ENCODE results near the gene CAPNS1. TPM values are rescaled to one million over a fixed set of nuclear protein-coding genes. Genes with fewer than 3 reads are reported as not detected.

The CAPNS1 gene
- total and polyA plus RNA-seq, 9 of the 15 experiments (the other 6 are each of a cell fraction or from before 2014, with no cell fraction given): 77.9 to 576 (median 258) TPM

- intact Hi-C loops (cut with micrococcal nuclease): no loop called here
- POLR2A ChIA-PET: interaction anchor here (0.6 to 1.6 kb wide), 3 partner anchors 11 to 22 kb away, joined by 3 to 4 read pairs (median 3); no protein-coding TSS in a partner anchor
These were observed 10.0 kb downstream of the CAPNS1 start for GRCh38 chr19:36149673-36150406.

GRCh38 chr19:36150586-36150985 lies 10.7 kb downstream of the CAPNS1 start:
- FAIRE-seq (no peak), ATAC-seq (no peak), DNase-seq (ENCODE audit: extremely low read depth in 1 of 4, low spot score in 3 of 4) (no peak)
- H3K9me3 ChIP-seq (replicated peaks; ENCODE audit: control insufficient read depth, insufficient read depth, low read depth, low read length): no peaks in the 10 kb centered on the region
- H3K4me1 ChIP-seq (replicated peaks in 1 of 2; ENCODE audit: control insufficient read depth in 2 of 2, insufficient read depth in 2 of 2, low read length in 2 of 2): peaks cover 0 to 13% of the 10 kb centered on the region in 2 experiments; a peak in 2 of 5 replicates
- no peak overlapping the region for H3K27ac ChIP-seq (ENCODE audit: extremely low read depth, low read depth, low read length)
- ChIA-PET POLR2A (interaction anchor here (0.5 to 1.6 kb wide), 3 partner anchors 10 to 281 kb away, joined by 3 to 4 read pairs (median 4); no protein-coding TSS in a partner anchor), CTCF (ENCODE audit: low intra/inter-chr PET ratio) (no interaction called here)
- intact Hi-C loops (cut with micrococcal nuclease): no loop called here
- 93% methylated on average over 5 of the region's 5 CpGs for WGBS (ENCODE audit: insufficient coverage, low coverage, missing lambda C conversion rate)
- H3K9me1 ChIP-seq (ENCODE audit: control insufficient read depth, insufficient read depth, low read length): no peaks in the 10 kb centered on the region
- H3K27me3 ChIP-seq (ENCODE audit: control insufficient read depth in 2 of 2, insufficient read depth in 2 of 2, low read length in 2 of 2): no peaks in the 10 kb centered on the region
- H4K20me1 ChIP-seq (replicated peaks; ENCODE audit: control insufficient read depth, insufficient read depth, low read length): no peaks in the 10 kb centered on the region
- H3K4me3 ChIP-seq: no peak overlapping the region
- peaks cover 60% of the 10 kb centered on the region; the same call in 2 of the 3 replicates for H3K36me3 ChIP-seq (ENCODE audit: control insufficient read depth, insufficient read depth, low read length)
- no peak overlapping the region for H2AFZ ChIP-seq (ENCODE audit: low read depth, low read length)
- no peaks in the 10 kb centered on the region for H3K79me2 ChIP-seq (ENCODE audit: control insufficient read depth, insufficient read depth, low read length)
- no peak overlapping the region for H3K4me2 ChIP-seq (ENCODE audit: insufficient read depth, low read length)
- H3K9ac ChIP-seq (ENCODE audit: insufficient read depth in 1 of 2, low read depth in 2 of 2, low read length in 2 of 2): no peak overlapping the region
- BruUV-seq (replicated peaks): no TSS peak
- in situ Hi-C loops (cut with MboI): no loop called here
- TF ChIP-seq KLF6 (CRISPR knock-in tag; IDR thresholded peaks at IDR 0.05; ENCODE audit: borderline replicate concordance) (no peak), MLLT1 (IDR thresholded peaks at IDR 0.05) (no peak), STAT6 (CRISPR knock-in tag; IDR thresholded peaks at IDR 0.05) (no peak), POLR2AphosphoS2 (IDR thresholded peaks at IDR 0.05; ENCODE audit: low read length) (no peak), ETV1 (tag; conservative IDR thresholded peaks at IDR 0.05; ENCODE audit: low read depth) (no peak)

More at GRCh38 chr19:36149673-36150406, 10.0 kb downstream of the CAPNS1 start:
- Histone ChIP-seq H2AFZ (ENCODE audit: low read depth, low read length) (no peak overlapping the region), H3K27me3 (ENCODE audit: control insufficient read depth in 2 of 2, insufficient read depth in 2 of 2, low read length in 2 of 2) (no peaks in the 10 kb centered on the region), H3K4me1 (replicated peaks in 1 of 2; ENCODE audit: control insufficient read depth in 2 of 2, insufficient read depth in 2 of 2, low read length in 2 of 2) (peaks cover 0 to 13% of the 10 kb centered on the region in 2 experiments; a peak in 2 of 5 replicates), H3K9me1 (ENCODE audit: control insufficient read depth, insufficient read depth, low read length) (no peaks in the 10 kb centered on the region), H3K79me2 (ENCODE audit: control insufficient read depth, insufficient read depth, low read length) (no peaks in the 10 kb centered on the region), H4K20me1 (replicated peaks; ENCODE audit: control insufficient read depth, insufficient read depth, low read length) (no peaks in the 10 kb centered on the region), H3K9ac (ENCODE audit: insufficient read depth in 1 of 2, low read depth in 2 of 2, low read length in 2 of 2) (no peak overlapping the region), H3K36me3 (ENCODE audit: control insufficient read depth, insufficient read depth, low read length) (peaks cover 66% of the 10 kb centered on the region; the same call in 2 of the 3 replicates), H3K4me3 (no peak overlapping the region), H3K27ac (ENCODE audit: extremely low read depth, low read depth, low read length) (no peak overlapping the region), H3K4me2 (ENCODE audit: insufficient read depth, low read length) (no peak overlapping the region), H3K9me3 (replicated peaks; ENCODE audit: control insufficient read depth, insufficient read depth, low read depth, low read length) (no peaks in the 10 kb centered on the region)
- TF ChIP-seq RBFOX2 (IDR thresholded peaks at IDR 0.05; ENCODE audit: low read depth, low read length): peak; percentile 38; the same call in 1 of the 2 replicates
- no peak for TF ChIP-seq HCFC1 (IDR thresholded peaks at IDR 0.05; ENCODE audit: low read depth, low read length)
- CTCF ChIA-PET (ENCODE audit: low intra/inter-chr PET ratio): no interaction called here
- no peak for FAIRE-seq
- in situ Hi-C loops (cut with MboI): no loop called here
- BruUV-seq (replicated peaks): TSS peak; percentile 79
- DNase-seq (ENCODE audit: extremely low read depth in 1 of 4, low spot score in 3 of 4): no peak
- WGBS (ENCODE audit: insufficient coverage, low coverage, missing lambda C conversion rate): 91% methylated on average over 13 of the region's 13 CpGs
- no peak for ATAC-seq

All from K562 (cell line).